Measurements from ENCODE around the gene PMEPA1.
A peak's percentile ranks its signal among the peaks of the same experiment; 100 is the strongest.
"Not testable (repeated sequence)": the region's sequence is repeated elsewhere in the genome, so short reads cannot be mapped to it uniquely, and the experiment has no call there.

PMEPA1 gene

GRCh38 chr20:57647006-57647932 lies 62.5 kb downstream of the PMEPA1 start:
- no peak for DNase-seq

DNA sequence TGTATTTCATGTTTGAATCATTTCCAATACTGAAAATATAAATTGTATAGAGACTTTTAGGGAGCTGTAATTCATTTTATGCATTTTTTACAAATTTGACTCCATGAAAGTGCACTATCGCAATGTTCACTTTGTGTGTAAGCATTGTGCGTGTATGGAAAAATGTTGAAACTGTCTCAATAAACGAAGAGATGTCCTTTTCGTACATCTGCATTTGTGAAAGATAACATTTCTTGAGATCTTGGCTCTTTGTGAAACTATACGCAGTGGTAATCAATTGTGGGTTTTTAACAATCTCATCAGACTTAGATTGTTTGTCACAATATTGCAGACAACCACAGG lies 70.9 kb downstream of the PMEPA1 start:
- DNase-seq: no peak

- DNase-seq: no peak
Observed at GRCh38 chr20:57638173-57638894, 71.5 kb downstream of the PMEPA1 start.

GRCh38 chr20:57633945-57634491 lies 75.8 kb downstream of the PMEPA1 start:
- no peak for DNase-seq

DNA sequence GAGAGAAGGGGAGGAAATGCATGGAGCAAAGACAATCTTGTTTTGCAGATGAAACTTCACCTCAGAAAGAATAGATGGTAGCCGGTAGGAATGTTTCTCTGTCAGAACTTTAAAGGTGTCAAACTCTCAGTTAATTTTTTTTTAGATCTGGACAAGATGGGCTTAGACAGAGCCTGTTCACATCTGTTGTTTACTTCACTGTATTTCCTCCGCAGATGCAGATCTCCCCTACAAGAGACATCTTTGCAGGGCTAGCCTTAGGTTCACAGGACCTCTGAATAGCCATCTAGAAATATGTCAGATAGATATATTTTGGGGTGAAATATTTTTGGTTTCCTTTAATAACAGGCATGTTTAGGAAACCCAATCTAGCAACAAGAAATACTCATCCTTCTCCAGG lies 77.5 kb downstream of the PMEPA1 start:
- no peak for DNase-seq

- no peak for DNase-seq
Observed at GRCh38 chr20:57630061-57630460, 79.8 kb downstream of the PMEPA1 start.

- not testable (repeated sequence) for DNase-seq
Observed at GRCh38 chr20:57629491-57629901, 80.3 kb downstream of the PMEPA1 start.

GRCh38 chr20:57628962-57629308 lies 80.9 kb downstream of the PMEPA1 start:
- DNase-seq: not testable (repeated sequence)

- DNase-seq: no peak
Observed at GRCh38 chr20:57628047-57628961, 81.5 kb downstream of the PMEPA1 start.

GRCh38 chr20:57627339-57627738 lies 82.5 kb downstream of the PMEPA1 start:
- DNase-seq: no peak

- no peak for DNase-seq
Observed at GRCh38 chr20:57625978-57626377, 83.8 kb downstream of the PMEPA1 start.

- DNase-seq: no peak
Observed at GRCh38 chr20:57625181-57625958, 84.4 kb downstream of the PMEPA1 start.

DNA sequence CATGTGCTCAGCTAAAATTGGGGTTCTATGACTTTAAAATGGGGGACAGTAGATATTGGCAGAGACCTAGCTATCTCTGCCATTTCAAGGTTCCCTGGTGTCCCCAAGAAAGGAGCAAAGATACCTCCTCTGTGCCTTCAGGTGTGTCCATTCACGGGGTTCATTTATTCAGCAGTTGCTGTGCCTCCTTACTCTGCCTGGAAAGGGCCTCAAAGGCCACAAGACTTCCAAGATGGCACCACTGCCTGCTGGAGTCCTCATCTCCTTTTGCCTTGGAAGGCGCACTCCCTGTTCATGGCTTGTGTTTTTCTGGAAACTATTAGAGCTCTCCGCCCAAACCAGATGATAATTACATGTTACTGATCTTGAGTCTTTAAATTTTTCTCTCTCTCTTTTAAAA lies 85.7 kb downstream of the PMEPA1 start:
- no peak for DNase-seq

GRCh38 chr20:57622579-57623381 lies 87.0 kb downstream of the PMEPA1 start:
- peak; percentile 20 for DNase-seq

DNA sequence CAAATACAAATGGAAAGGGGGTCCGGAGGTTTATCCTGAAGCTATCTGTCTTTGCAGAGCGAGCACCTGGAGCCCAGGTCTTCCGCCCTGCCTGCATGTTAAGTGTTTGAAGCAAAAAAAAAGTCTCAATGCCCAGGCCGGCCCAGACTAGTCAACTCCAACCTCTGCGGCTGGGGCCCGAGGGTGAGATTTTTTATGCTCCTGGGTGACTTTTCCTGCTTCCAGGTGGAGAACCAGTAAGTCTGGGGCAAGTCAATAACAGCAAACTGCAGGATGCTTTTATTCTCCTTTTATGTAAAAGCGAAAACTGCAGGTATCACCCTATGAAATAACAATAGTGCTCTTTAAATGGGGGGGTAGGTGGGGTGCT lies 87.6 kb downstream of the PMEPA1 start:
- no peak for DNase-seq

- DNase-seq: no peak
Observed at GRCh38 chr20:57621421-57622200, 88.2 kb downstream of the PMEPA1 start.

GRCh38 chr20:57620999-57621398 lies 88.8 kb downstream of the PMEPA1 start:
- DNase-seq: no peak

GRCh38 chr20:57620274-57620990 lies 89.4 kb downstream of the PMEPA1 start, which contains the start of gene ZBP1:
ZBP1 (minus strand) TSS chr20:57620426; CDS start chr20:57620295, 131 bp downstream.
- no peak for DNase-seq

GRCh38 chr20:57619051-57619831 lies 90.6 kb downstream of the PMEPA1 start:
- DNase-seq: no peak
